ENCODE results near the gene SIK1. TPM values are rescaled to one million over a fixed set of nuclear protein-coding genes. Genes with fewer than 3 reads are reported as not detected.
"Not testable (repeated sequence)": the region's sequence is repeated elsewhere in the genome, so short reads cannot be mapped to it uniquely, and the experiment has no call there.

Gene SIK1
- total RNA-seq, 4 donors from 2014 or later = 108 to 502 (median 290) TPM

DNA sequence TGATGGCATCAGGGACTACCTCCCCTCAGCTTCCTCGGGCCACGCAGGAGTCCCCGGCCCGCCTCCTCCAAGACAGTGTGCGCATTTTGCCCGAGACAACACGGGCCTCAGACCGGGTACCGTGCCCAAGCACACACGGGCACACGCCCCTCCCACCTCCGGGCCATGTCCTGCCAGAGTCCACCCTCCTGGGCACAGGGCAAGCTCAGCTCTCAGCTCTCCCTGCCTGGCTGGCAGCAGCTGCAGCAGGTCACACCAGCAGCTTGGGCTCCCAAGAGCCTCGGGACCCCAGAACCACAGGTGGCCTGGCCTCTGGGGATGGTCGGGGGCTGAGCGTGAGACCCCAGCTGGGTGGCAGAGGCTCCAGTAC, 29.5 kb downstream of the SIK1 start:
- H3K36me3 ChIP-seq; DNase-seq (ENCODE audit: low spot score in 2 of 2); H3K27ac ChIP-seq; H3K9me3 ChIP-seq; H3K4me3 ChIP-seq; H3K4me1 ChIP-seq; H3K27me3 ChIP-seq: not testable (repeated sequence)
- WGBS = no CpG with 5 or more reads among the region's 15 CpGs

DNA sequence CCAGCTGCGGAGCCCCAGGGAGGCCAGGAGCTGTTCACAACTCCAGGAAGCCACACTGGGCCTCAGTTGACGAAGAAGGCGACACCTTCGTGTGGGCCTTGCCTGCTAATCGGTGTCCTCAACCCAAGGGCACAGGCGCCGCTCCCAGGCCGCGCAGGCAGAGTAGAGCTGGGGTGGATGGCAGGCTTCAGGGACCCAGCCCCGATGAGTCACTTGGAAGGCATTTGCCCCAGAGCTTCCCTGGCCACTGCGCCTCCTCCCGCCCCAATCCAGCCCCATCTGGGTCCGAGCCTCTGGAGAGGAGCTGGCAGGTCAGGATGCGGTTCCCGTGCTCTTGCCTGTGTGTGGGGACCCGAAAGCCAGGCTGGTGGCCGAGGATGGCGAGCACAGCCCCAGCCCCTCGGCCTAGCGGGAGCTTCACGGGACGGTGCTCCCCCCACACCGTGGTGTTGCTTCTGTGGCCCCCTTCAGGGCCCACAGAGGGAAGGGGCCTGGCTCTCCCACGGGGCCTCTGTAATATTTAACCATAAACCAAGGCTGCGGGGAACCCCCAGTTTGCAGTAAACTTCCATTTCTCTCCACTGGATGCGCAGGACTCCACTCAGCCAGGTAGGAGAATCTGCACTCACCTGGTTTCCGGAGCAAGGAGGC, 30.0 kb downstream of the SIK1 start:
- H3K27me3 ChIP-seq; H3K27ac ChIP-seq; H3K4me3 ChIP-seq; H3K36me3 ChIP-seq; H3K9me3 ChIP-seq; DNase-seq (ENCODE audit: low spot score in 2 of 2); H3K4me1 ChIP-seq: not testable (repeated sequence)
- no CpG with 5 or more reads among the region's 27 CpGs for WGBS

DNA sequence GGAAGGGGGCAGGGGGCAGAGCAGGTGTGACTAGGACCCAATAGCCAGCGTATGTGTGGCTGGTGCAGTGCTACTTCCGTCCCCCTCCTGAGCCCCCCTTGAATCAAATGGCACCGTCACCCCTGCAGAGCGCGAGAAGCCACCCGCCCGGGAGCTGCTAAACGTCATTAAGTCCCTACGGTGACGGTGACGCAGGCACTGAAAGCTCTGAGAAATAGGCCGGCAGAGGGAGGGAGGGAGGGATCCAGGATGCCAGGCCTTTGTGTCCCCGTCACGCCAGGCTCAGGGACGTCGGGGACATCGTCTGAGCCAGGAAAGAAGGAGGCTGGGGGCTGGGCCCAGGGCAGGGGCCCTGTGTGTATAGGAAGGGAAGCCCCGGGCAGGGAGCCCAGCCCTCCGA, 43.6 kb downstream of the SIK1 start:
- H3K27me3 ChIP-seq; DNase-seq (ENCODE audit: low spot score in 2 of 2); H3K36me3 ChIP-seq; H3K4me3 ChIP-seq; H3K9me3 ChIP-seq; H3K27ac ChIP-seq; H3K4me1 ChIP-seq: not testable (repeated sequence)
- WGBS = no CpG with 5 or more reads among the region's 19 CpGs

DNA sequence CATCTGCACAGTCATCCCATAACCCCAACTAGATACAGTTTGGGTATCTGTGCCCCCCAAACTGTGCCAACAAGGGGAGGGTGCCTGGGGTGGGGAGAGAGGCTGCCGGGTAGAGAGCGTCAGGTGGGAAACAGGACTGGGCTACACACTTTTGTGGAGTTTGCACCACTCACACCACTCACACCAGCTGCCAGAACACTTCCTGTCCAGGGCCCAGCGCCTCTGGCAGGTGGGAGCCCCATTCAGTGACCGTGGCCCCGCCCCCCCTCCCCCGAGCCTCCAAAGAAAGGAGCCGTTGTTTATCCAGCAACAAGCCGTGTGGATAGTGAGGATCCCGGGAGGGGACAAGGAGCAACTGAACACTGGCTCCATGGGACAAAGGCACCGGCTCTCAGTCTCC, 44.0 kb downstream of the SIK1 start:
- H3K4me1 ChIP-seq; H3K9me3 ChIP-seq; H3K4me3 ChIP-seq; H3K27ac ChIP-seq; H3K36me3 ChIP-seq; H3K27me3 ChIP-seq; DNase-seq (ENCODE audit: low spot score in 2 of 2): not testable (repeated sequence)
- 0% methylated on average over 1 of the region's 10 CpGs for WGBS

DNA sequence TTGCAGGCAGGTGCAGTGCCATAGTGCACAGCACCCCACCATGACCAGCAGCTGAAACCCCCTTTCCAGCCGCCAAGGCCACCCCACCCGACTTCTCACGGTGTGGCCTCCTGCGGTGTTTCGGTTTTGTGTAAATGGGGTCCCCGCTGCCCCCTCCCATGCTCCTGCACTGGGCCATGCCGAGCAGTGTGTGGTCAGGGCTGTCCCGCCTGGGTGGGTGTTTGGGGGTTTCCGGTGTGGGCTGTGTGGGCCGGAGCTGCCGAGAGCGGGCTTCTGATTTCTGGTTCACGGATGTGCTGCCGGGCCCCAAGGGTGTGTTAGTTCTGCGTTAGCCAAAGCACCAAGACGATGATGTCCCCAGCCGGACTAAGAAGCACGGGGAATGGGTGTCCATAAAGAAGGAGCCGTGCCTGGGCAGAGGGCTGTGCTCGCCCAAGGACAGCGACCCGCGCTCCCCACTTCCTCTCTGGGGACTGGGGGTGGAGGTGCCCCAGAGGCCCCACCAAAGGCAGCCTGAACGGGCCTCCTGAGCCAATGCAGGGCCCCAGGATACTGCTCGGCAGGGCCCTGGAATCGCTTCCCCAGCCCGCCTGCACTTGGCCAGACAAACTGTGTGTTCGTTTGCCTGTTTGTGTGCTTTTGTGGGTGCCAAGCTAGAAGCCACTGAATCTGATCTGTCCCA, 45.9 kb downstream of the SIK1 start:
- H3K27me3 ChIP-seq; H3K27ac ChIP-seq; H3K4me3 ChIP-seq; H3K36me3 ChIP-seq; H3K4me1 ChIP-seq; DNase-seq (ENCODE audit: low spot score in 2 of 2); H3K9me3 ChIP-seq: not testable (repeated sequence)
- no CpG with 5 or more reads among the region's 28 CpGs for WGBS

DNA sequence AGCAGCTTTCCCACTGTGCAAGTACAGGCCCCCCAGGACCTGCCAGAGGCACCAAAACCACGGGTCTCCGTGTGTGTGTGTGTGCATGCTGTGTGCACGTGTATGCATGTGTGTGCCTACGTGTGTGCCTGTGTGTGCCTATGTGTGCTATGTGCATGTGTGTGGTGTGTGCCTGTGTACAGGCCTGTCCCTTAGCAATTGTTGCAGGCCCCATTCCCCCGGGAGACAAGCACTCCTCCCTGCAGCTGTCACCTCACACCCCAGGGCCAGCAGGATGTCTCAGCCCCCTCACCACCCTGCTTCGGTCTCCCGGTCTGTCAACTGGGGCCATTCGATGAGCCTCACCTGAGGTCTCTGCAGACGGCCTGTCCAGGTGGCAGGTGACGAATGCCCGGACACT, 46.6 kb downstream of the SIK1 start:
- H3K36me3 ChIP-seq; H3K9me3 ChIP-seq; DNase-seq (ENCODE audit: low spot score in 2 of 2); H3K4me1 ChIP-seq; H3K27ac ChIP-seq; H3K27me3 ChIP-seq; H3K4me3 ChIP-seq: not testable (repeated sequence)
- WGBS = no CpG with 5 or more reads among the region's 11 CpGs

DNA sequence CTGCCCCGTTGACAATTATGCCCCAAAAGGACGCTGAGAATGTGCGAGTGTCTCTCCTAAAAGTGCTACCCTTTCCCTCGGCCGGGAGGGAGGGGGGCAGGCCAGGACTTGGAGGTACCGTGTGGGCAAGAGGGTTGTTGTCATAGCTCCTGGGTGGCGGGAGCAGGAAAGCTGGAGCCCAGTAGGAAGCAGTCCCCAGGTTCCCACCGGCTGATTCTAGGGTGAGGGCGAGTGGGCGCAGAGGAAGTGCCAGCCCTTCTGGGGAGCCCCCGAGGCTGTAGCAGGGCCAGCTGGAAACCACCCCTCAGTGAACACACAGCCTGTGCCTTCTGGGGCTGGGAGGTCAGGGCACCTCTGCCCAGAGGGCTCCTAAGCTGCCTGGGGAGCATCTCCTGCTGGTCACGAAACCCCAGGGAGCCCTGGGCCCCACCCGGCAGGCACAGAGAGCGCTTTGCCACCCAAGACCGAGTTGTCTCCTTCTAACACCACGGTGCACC, 47.3 kb downstream of the SIK1 start:
- H3K9me3 ChIP-seq; H3K36me3 ChIP-seq; H3K27ac ChIP-seq; H3K27me3 ChIP-seq; DNase-seq (ENCODE audit: low spot score in 2 of 2); H3K4me3 ChIP-seq; H3K4me1 ChIP-seq: not testable (repeated sequence)
- WGBS = no CpG with 5 or more reads among the region's 16 CpGs

DNA sequence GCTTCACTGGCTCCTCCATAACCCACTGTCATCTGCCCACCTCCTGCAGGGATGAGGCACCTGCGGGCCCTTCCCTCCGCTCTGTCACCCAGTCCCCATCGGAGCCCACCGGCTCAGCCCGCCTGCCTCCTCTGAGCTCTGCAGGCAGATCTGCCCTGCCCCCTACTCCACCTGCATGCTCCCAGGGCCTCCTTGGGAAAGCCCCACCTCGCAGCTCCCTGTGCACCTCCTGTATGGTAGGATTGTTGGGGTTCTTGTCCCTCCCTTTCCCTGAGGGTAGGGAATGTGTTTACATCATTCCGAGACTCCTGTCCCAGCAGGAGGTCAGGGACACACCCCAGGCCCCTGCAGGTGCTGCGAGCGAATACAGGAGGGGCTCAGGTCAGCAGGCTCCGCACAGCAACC, 50.5 kb downstream of the SIK1 start:
- H3K27me3 ChIP-seq = no peaks in the 10 kb centered on the region
- H3K4me1 ChIP-seq = peaks cover 23% of the 10 kb centered on the region
- WGBS = 37% methylated on average over 9 of the region's 10 CpGs
- no peaks in the 10 kb centered on the region for H3K9me3 ChIP-seq
- no peak overlapping the region for H3K27ac ChIP-seq
- H3K4me3 ChIP-seq = no peak overlapping the region
- peak in 1 of 2 donors; percentile 58 for DNase-seq (ENCODE audit: low spot score in 2 of 2)
- TF ChIP-seq, protein P1, sequence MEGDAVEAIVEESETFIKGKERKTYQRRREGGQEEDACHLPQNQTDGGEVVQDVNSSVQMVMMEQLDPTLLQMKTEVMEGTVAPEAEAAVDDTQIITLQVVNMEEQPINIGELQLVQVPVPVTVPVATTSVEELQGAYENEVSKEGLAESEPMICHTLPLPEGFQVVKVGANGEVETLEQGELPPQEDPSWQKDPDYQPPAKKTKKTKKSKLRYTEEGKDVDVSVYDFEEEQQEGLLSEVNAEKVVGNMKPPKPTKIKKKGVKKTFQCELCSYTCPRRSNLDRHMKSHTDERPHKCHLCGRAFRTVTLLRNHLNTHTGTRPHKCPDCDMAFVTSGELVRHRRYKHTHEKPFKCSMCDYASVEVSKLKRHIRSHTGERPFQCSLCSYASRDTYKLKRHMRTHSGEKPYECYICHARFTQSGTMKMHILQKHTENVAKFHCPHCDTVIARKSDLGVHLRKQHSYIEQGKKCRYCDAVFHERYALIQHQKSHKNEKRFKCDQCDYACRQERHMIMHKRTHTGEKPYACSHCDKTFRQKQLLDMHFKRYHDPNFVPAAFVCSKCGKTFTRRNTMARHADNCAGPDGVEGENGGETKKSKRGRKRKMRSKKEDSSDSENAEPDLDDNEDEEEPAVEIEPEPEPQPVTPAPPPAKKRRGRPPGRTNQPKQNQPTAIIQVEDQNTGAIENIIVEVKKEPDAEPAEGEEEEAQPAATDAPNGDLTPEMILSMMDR (IDR thresholded peaks at IDR 0.05) = no peak
- TF ChIP-seq POLR2A (IDR thresholded peaks at IDR 0.05) = no peak
- no peak for TF ChIP-seq EP300 (IDR thresholded peaks at IDR 0.05)
- TF ChIP-seq POLR2AphosphoS5 (IDR thresholded peaks at IDR 0.05) = no peak
- H3K36me3 ChIP-seq = no peaks in the 10 kb centered on the region

DNA sequence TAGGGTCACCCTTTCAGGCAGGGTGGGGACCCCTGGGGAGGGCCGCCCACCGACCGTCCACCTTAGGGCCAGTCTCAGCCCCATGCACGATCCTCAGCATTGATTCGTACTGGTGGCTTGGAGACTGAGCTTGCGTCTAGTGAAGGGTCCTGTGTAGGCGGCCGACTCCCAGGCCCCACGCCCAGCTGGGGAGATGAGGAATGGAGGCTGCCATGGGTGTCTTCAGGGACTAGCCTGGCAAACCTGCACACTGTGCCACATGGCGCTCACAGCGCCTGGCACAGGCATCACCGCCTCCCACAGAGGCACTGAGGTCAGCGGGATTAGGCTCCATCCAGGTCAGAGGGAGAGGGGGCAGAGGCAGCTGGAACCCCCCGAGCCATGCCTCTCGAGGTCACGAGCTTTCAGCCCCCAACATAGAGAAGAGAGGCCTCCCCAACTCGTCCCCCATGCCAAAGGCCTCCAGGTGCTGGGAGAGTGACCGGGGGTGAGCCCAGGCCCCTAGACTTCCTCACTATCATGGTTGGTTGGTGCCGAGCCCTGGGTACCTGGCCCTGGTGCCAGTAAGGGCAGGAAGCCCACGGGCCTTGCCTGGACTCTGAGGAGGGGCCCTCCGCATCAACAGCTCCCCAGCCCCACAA, 51.0 kb downstream of the SIK1 start:
- no peaks in the 10 kb centered on the region for H3K36me3 ChIP-seq
- WGBS = 79% methylated on average over 10 of the region's 21 CpGs
- no peak overlapping the region for H3K27ac ChIP-seq
- TF ChIP-seq, protein P1 (IDR thresholded peaks at IDR 0.05) = no peak
- no peak for TF ChIP-seq POLR2AphosphoS5 (IDR thresholded peaks at IDR 0.05)
- no peak for TF ChIP-seq EP300 (IDR thresholded peaks at IDR 0.05)
- no peak overlapping the region for H3K4me3 ChIP-seq
- H3K4me1 ChIP-seq = peaks cover 28% of the 10 kb centered on the region
- DNase-seq (ENCODE audit: low spot score in 2 of 2) = peak in 1 of 2 donors; percentile 59
- H3K27me3 ChIP-seq = no peaks in the 10 kb centered on the region
- H3K9me3 ChIP-seq = no peaks in the 10 kb centered on the region
